ENCODE data around the gene RXRB.
A peak's percentile ranks its signal among the peaks of the same experiment; 100 is the strongest.

Gene RXRB

DNA sequence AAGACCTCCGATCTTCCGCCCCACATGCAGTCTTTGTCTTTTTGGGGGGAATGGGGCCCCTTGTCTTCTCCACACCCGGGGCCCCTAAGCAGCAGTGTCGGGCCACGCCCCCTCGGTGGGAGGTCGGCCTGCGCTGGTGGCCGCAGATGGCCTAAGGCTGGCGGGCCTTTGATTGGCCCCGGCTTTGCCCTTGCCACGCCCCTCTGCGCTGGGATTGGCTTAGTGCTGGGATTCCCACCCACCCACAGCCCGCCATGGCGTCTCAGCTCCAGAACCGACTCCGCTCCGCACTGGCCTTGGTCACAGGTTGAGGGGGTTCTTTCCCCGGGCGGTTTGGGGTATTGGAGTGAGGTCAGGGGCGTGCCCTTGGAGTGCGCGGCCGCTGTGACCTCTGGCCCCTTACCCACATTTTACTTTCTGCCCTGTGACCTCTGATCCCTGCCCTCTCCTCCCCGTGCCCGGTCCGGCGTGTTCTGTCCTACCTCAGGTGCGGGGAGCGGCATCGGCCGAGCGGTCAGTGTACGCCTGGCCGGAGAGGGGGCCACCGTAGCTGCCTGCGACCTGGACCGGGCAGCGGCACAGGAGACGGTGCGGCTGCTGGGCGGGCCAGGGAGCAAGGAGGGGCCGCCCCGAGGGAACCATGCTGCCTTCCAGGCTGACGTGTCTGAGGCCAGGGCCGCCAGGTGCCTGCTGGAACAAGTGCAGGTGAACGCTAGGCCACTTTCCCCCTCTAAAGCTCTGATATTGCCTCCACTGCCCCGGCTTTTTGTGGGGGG, 4.1 kb upstream of the RXRB start, which contains the start of gene HSD17B8 (continued):
- TF ChIP-seq ZNF658 (tag by site-specific recombination; IDR thresholded peaks at IDR 0.05) (no peak), ZNF548 (tag by site-specific recombination; IDR thresholded peaks at IDR 0.05) (no peak), SP7 (tag by site-specific recombination; IDR thresholded peaks at IDR 0.05) (peak; percentile 56; the same call in 1 of the 2 replicates), GLIS1 (tag by site-specific recombination; IDR thresholded peaks at IDR 0.05) (peak; percentile 96), ZSCAN30 (tag by site-specific recombination; IDR thresholded peaks at IDR 0.05) (peak; percentile 78), HOXC10 (CRISPR knock-in tag; IDR thresholded peaks at IDR 0.05) (no peak), SCRT2 (tag by site-specific recombination; IDR thresholded peaks at IDR 0.05) (peak; percentile 52), GLIS2 (tag by site-specific recombination; IDR thresholded peaks at IDR 0.05) (peak; percentile 97), ZBTB8A (tag by site-specific recombination; IDR thresholded peaks at IDR 0.05) (peak; percentile 29; the same call in 1 of the 2 replicates), ZNF2 (tag by site-specific recombination; IDR thresholded peaks at IDR 0.05) (peak; percentile 76), ZNF610 (tag by site-specific recombination; IDR thresholded peaks at IDR 0.05; ENCODE audit: borderline replicate concordance) (no peak), ZNF10 (tag by site-specific recombination; IDR thresholded peaks at IDR 0.05) (0 out of 2 replicates have a peak, but pooled peaks have one; percentile 12), ZNF530 (tag by site-specific recombination; IDR thresholded peaks at IDR 0.05; ENCODE audit: low read depth) (no peak), KLF10 (tag by site-specific recombination; IDR thresholded peaks at IDR 0.05) (peak; percentile 64), ZIC2 (tag by site-specific recombination; IDR thresholded peaks at IDR 0.05) (peak; percentile 50), SP2 (tag by site-specific recombination; IDR thresholded peaks at IDR 0.05) (peak; percentile 92), YY1 (tag by site-specific recombination; IDR thresholded peaks at IDR 0.05) (peak; percentile 70), ZNF335 (tag by site-specific recombination; conservative IDR thresholded peaks at IDR 0.05) (peak; percentile 57)
- TF ChIP-seq, protein P1, sequence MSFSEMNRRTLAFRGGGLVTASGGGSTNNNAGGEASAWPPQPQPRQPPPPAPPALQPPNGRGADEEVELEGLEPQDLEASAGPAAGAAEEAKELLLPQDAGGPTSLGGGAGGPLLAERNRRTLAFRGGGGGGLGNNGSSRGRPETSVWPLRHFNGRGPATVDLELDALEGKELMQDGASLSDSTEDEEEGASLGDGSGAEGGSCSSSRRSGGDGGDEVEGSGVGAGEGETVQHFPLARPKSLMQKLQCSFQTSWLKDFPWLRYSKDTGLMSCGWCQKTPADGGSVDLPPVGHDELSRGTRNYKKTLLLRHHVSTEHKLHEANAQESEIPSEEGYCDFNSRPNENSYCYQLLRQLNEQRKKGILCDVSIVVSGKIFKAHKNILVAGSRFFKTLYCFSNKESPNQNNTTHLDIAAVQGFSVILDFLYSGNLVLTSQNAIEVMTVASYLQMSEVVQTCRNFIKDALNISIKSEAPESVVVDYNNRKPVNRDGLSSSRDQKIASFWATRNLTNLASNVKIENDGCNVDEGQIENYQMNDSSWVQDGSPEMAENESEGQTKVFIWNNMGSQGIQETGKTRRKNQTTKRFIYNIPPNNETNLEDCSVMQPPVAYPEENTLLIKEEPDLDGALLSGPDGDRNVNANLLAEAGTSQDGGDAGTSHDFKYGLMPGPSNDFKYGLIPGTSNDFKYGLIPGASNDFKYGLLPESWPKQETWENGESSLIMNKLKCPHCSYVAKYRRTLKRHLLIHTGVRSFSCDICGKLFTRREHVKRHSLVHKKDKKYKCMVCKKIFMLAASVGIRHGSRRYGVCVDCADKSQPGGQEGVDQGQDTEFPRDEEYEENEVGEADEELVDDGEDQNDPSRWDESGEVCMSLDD (tag by site-specific recombination; IDR thresholded peaks at IDR 0.05) = peak; percentile 69; the same call in 1 of the 2 replicates

GRCh38 chr6:33204165-33204414, 3.6 kb upstream of the RXRB start:
- ChIA-PET POLR2A (interaction anchor here (0.6 to 2.0 kb wide), 6 partner anchors 44 to 1028 kb away, joined by 3 to 30 read pairs (median 8); partner anchors contain the start of genes AGPAT1, RGL2, RPS18 and VPS52), CTCF (interaction anchor here (1.6 kb wide), 1 partner anchor 75 kb away, joined by 3 read pairs; no protein-coding TSS in a partner anchor)
- Histone ChIP-seq H3K4me1 (ENCODE audit: control insufficient read depth, insufficient read depth, low read length) (peaks cover 25% of the 10 kb centered on the region), H3K36me3 (ENCODE audit: control insufficient read depth in 2 of 2, insufficient read depth in 1 of 2, low read length in 2 of 2) (peaks cover 0 to 29% of the 10 kb centered on the region in 2 experiments; a peak in 2 of 3 replicates), H3K27ac (ENCODE audit: extremely low read depth, low read depth, low read length) (peak overlapping the region; percentile 25; the same call in 1 of the 2 replicates), H3K9me3 (ENCODE audit: control insufficient read depth, insufficient read depth, low read depth, low read length) (no peaks in the 10 kb centered on the region), H3K4me3 (ENCODE audit: low read depth, low read length) (no peak overlapping the region)
- no peak for TF ChIP-seq ZSCAN16 (tag by site-specific recombination; IDR thresholded peaks at IDR 0.05)
- peak; percentile 50; the same call in 1 of the 2 replicates for TF ChIP-seq PRDM10 (tag by site-specific recombination; IDR thresholded peaks at IDR 0.05)
- TF ChIP-seq ZNF404 (tag by site-specific recombination; IDR thresholded peaks at IDR 0.05) = no peak
